OCI-LY7 (cell line): Measurements from ENCODE around the gene ANKFY1.

Experiments
- CTCF ChIP-seq: fragments of 200-600 bp; sonication (generic); conservative IDR thresholded peaks from 2 replicates; pipeline ENCODE4 v1.5.1; 2014; ENCODE audit warnings: mild to moderate bottlenecking, antibody characterized with exemption, low read length, moderate library complexity, mixed read lengths
- EZH2phosphoT487 ChIP-seq: fragments of 200-600 bp; sonication (generic); IDR thresholded peaks from 2 replicates; pipeline ENCODE4 v1.6.1; 2018; ENCODE audit warnings: low read depth, borderline replicate concordance, mild to moderate bottlenecking, mixed run types, antibody characterized with exemption, low read length, moderate library complexity, mixed read lengths

GRCh38 chr17:4150096-4150495, 113.7 kb downstream of the ANKFY1 start:
- no peak for TF ChIP-seq CTCF
- no peak for TF ChIP-seq EZH2phosphoT487
